ENCODE data around the gene ZNF143. TPM values are rescaled to one million over a fixed set of nuclear protein-coding genes. Genes with fewer than 3 reads are reported as not detected.

ZNF143 gene
- total and polyA plus RNA-seq, 10 of the 15 experiments (the other 5 are each of a cell fraction or from before 2014, with no cell fraction given) = 13.6 to 48.7 (median 19.4) TPM

DNA sequence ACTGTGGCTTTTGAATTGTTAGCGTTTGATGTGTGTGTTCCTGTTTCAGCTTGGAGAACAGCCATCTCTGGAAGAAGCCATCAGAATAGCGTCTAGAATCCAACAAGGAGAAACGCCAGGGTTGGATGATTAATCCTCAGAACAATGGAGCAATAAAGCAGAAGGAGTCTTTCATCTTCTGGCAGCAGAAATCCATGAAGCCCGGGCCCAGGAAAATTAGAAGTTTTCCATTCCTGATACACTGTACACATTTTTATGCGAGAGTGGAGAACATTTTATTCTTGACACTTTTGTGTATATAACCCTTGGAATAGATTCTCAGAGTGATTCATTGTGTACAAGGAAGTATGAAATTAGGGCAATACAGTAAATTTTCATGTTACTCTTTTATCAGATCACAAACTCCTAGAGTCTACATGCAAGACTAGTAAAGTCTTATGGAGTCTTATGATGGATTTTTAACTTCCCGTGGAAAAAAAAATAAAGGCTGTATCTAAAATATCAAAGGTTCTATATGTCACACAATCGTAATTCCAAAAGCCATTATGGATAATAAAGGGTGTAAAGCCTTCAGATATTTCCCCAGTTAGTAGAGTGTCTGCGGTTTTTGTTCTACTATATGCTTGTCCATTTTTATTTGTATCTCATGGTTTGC lies 66.8 kb downstream of the ZNF143 start:
- in situ Hi-C loops (cut with MboI) (no loop called here), intact Hi-C loops (cut with micrococcal nuclease; ENCODE audit: unreplicated experiment) (no loop called here)
- TF ChIP-seq CHD2 (IDR thresholded peaks at IDR 0.05; ENCODE audit: borderline replicate concordance, low read depth, low read length) = no peak
- TF ChIP-seq NKRF (conservative IDR thresholded peaks at IDR 0.05) = no peak
- TF ChIP-seq YY1 (IDR thresholded peaks at IDR 0.05; ENCODE audit: low read depth, low read length) = no peak
- no peak for TF ChIP-seq HDAC2 (IDR thresholded peaks at IDR 0.05)
- TF ChIP-seq BCLAF1 (IDR thresholded peaks at IDR 0.05) = no peak
- TF ChIP-seq TCF7 (IDR thresholded peaks at IDR 0.05; ENCODE audit: borderline replicate concordance) = no peak
- TF ChIP-seq MEF2A (IDR thresholded peaks at IDR 0.05; ENCODE audit: insufficient read depth, low read depth, low read length) = no peak
- no peak for TF ChIP-seq NR2C2 (IDR thresholded peaks at IDR 0.05; ENCODE audit: borderline replicate concordance, control insufficient read depth, insufficient read length, low read depth)
- TF ChIP-seq CEBPB (IDR thresholded peaks at IDR 0.05; ENCODE audit: borderline replicate concordance in 1 of 2, low read depth in 2 of 2, low read length in 2 of 2) = no peak
- TF ChIP-seq SIN3A (IDR thresholded peaks at IDR 0.05; ENCODE audit: low read depth, low read length) = no peak
- no peak for TF ChIP-seq JUNB (IDR thresholded peaks at IDR 0.05)
- no peak for TF ChIP-seq ZNF217 (IDR thresholded peaks at IDR 0.05)
- no peak for TF ChIP-seq FOXM1 (IDR thresholded peaks at IDR 0.05; ENCODE audit: low read depth, low read length)
- TF ChIP-seq TCF12 (IDR thresholded peaks at IDR 0.05; ENCODE audit: low read depth, low read length) = no peak
- H2AFZ ChIP-seq (ENCODE audit: control insufficient read depth, low read depth, low read length) = no peak overlapping the region
- no peak overlapping the region for H3K27ac ChIP-seq (ENCODE audit: control insufficient read depth, insufficient read depth)
- H3K9me3 ChIP-seq (replicated peaks; ENCODE audit: control insufficient read depth, insufficient read depth, low read length) = no peaks in the 10 kb centered on the region
- BruUV-seq (replicated peaks) = no TSS peak
- SMC1A ChIA-PET (ENCODE audit: uncharacterized antibody, unreplicated experiment) = interaction anchor here (1.0 kb wide), 1 partner anchor 40 kb away, joined by 4 read pairs; no protein-coding TSS in a partner anchor
- H4K20me1 ChIP-seq (ENCODE audit: control insufficient read depth, insufficient read depth) = no peaks in the 10 kb centered on the region
- H3K27me3 ChIP-seq (replicated peaks in 1 of 2; ENCODE audit: control insufficient read depth in 2 of 2, insufficient read depth in 2 of 2, low read length in 1 of 2) = no peaks in the 10 kb centered on the region
- H3K9ac ChIP-seq (ENCODE audit: control insufficient read depth, insufficient read depth, low read length) = no peak overlapping the region
- H3K79me2 ChIP-seq (ENCODE audit: control insufficient read depth, insufficient read depth, low read length) = no peaks in the 10 kb centered on the region
- POLR2A ChIA-PET = no interaction called here
- ATAC-seq (no peak), DNase-seq (ENCODE audit: low read depth, low spot score) (no peak), FAIRE-seq (no peak)
- WGBS (ENCODE audit: insufficient coverage, insufficient replicate concordance, low lambda C conversion rate, missing lambda C conversion rate) = 90% methylated on average over 8 of the region's 8 CpGs
- H3K4me3 ChIP-seq = no peak overlapping the region
- no peak overlapping the region for H3K4me2 ChIP-seq (ENCODE audit: control insufficient read depth, insufficient read depth)
- H3K36me3 ChIP-seq (ENCODE audit: control insufficient read depth in 2 of 2, insufficient read depth in 2 of 2, low read length in 1 of 2) = peaks cover 2 to 4% of the 10 kb centered on the region in 2 experiments; a peak in 3 of 4 replicates
- no peaks in the 10 kb centered on the region for H3K4me1 ChIP-seq (ENCODE audit: control insufficient read depth, insufficient read depth, low read length)
- RAD21 ChIA-PET (ENCODE audit: unreplicated experiment) = no interaction called here
- CTCF ChIA-PET = interaction anchor here (1.5 to 3.2 kb wide), 3 partner anchors 11 to 23 kb away, joined by 3 to 7 read pairs (median 7); no protein-coding TSS in a partner anchor
